ENCODE data around the gene CHTF18.
A peak's percentile ranks its signal among the peaks of the same experiment; 100 is the strongest.
"Not testable (repeated sequence)": the region's sequence is repeated elsewhere in the genome, so short reads cannot be mapped to it uniquely, and the experiment has no call there.

Gene CHTF18

GRCh38 chr16:775236-775796 lies 13.1 kb upstream of the CHTF18 start:
- no peak for DNase-seq (ENCODE audit: low read depth in 2 of 2, low spot score in 1 of 2)

- DNase-seq (ENCODE audit: low read depth in 2 of 2, low spot score in 1 of 2), result not testable (repeated sequence)
Measured at GRCh38 chr16:776298-776697, 12.1 kb upstream of the CHTF18 start.

- no peak for DNase-seq (ENCODE audit: low read depth in 2 of 2, low spot score in 1 of 2)
Measured at GRCh38 chr16:776824-777223, 11.6 kb upstream of the CHTF18 start.

- no peak for DNase-seq (ENCODE audit: low read depth in 2 of 2, low spot score in 1 of 2)
Measured at GRCh38 chr16:777826-778225, 10.6 kb upstream of the CHTF18 start.

GRCh38 chr16:778447-778846 lies 10.0 kb upstream of the CHTF18 start:
- no peak for DNase-seq (ENCODE audit: low read depth in 2 of 2, low spot score in 1 of 2)

GRCh38 chr16:778909-779527 lies 9.4 kb upstream of the CHTF18 start:
- DNase-seq (ENCODE audit: low read depth in 2 of 2, low spot score in 1 of 2), result no peak

- DNase-seq (ENCODE audit: low read depth in 2 of 2, low spot score in 1 of 2), result no peak
Measured at GRCh38 chr16:779561-779960, 8.9 kb upstream of the CHTF18 start.

- DNase-seq (ENCODE audit: low read depth in 2 of 2, low spot score in 1 of 2), result no peak
Measured at GRCh38 chr16:780296-780695, 8.1 kb upstream of the CHTF18 start.

GRCh38 chr16:781346-782010 lies 6.9 kb upstream of the CHTF18 start:
- no peak for DNase-seq (ENCODE audit: low read depth in 2 of 2, low spot score in 1 of 2)

GRCh38 chr16:782258-782657 lies 6.2 kb upstream of the CHTF18 start:
- DNase-seq (ENCODE audit: low read depth in 2 of 2, low spot score in 1 of 2), result no peak

GRCh38 chr16:782766-783403 lies 5.5 kb upstream of the CHTF18 start:
- DNase-seq (ENCODE audit: low read depth in 2 of 2, low spot score in 1 of 2), result no peak

- no peak for DNase-seq (ENCODE audit: low read depth in 2 of 2, low spot score in 1 of 2)
Measured at GRCh38 chr16:783404-784161, 4.8 kb upstream of the CHTF18 start.

GRCh38 chr16:784431-784830 lies 4.0 kb upstream of the CHTF18 start:
- no peak for DNase-seq (ENCODE audit: low read depth in 2 of 2, low spot score in 1 of 2)

GRCh38 chr16:785563-786535 lies 2.6 kb upstream of the CHTF18 start:
- peak; percentile 40 to 54 for DNase-seq (ENCODE audit: low read depth in 2 of 2, low spot score in 1 of 2)

- DNase-seq (ENCODE audit: low read depth in 2 of 2, low spot score in 1 of 2), result no peak
Measured at GRCh38 chr16:787321-787966, 976 bp upstream of the CHTF18 start.

- no peak for DNase-seq (ENCODE audit: low read depth in 2 of 2, low spot score in 1 of 2)
Measured at GRCh38 chr16:787978-788398, 432 bp upstream of the CHTF18 start, which contains the start of gene RPUSD1. TSS of gene RPUSD1 (minus strand) at chr16:788381. CDS start at chr16:787737, 644 bp downstream.

GRCh38 chr16:789191-789850 lies 901 bp downstream of the CHTF18 start:
- DNase-seq (ENCODE audit: low read depth in 2 of 2, low spot score in 1 of 2), result no peak

GRCh38 chr16:790086-790485 lies 1.7 kb downstream of the CHTF18 start:
- no peak for DNase-seq (ENCODE audit: low read depth in 2 of 2, low spot score in 1 of 2)

- DNase-seq (ENCODE audit: low read depth in 2 of 2, low spot score in 1 of 2), result no peak
Measured at GRCh38 chr16:791131-791530, 2.7 kb downstream of the CHTF18 start.
